ENCODE measurements around the gene ZDHHC14. TPM values are rescaled to one million over a fixed set of nuclear protein-coding genes. Genes with fewer than 3 reads are reported as not detected.

Gene ZDHHC14
- total and polyA plus RNA-seq, 2 experiments from 2014 or later: 3.0 to 7.4 TPM

GRCh38 chr6:157455731-157456523 lies 74.9 kb downstream of the ZDHHC14 start:
- peak; percentile 23 for DNase-seq (ENCODE audit: low spot score)
- peaks cover 23% of the 10 kb centered on the region for H3K4me1 Mint-ChIP-seq
- peaks cover 6% of the 10 kb centered on the region for H3K27me3 Mint-ChIP-seq (ENCODE audit: insufficient read depth, low read depth, poor library complexity)

More at GRCh38 chr6:157455731-157456523, 74.9 kb downstream of the ZDHHC14 start:
- TF ChIP-seq REST (IDR thresholded peaks at IDR 0.05; ENCODE audit: unreplicated experiment) (no peak), STAT1 (IDR thresholded peaks at IDR 0.05; ENCODE audit: unreplicated experiment) (no peak), ZNF331 (CRISPR knock-in tag; IDR thresholded peaks at IDR 0.05; ENCODE audit: low read depth) (no peak), CTCF (conservative IDR thresholded peaks at IDR 0.05; ENCODE audit: low read depth in 2 of 2) (no peak), JUNB (IDR thresholded peaks at IDR 0.05; ENCODE audit: unreplicated experiment) (no peak), POLR2AphosphoS5 (IDR thresholded peaks at IDR 0.05; ENCODE audit: low read depth) (no peak), EZH2 (IDR thresholded peaks at IDR 0.05; ENCODE audit: low read depth, unreplicated experiment) (no peak), EZH2phosphoT487 (IDR thresholded peaks at IDR 0.05; ENCODE audit: unreplicated experiment) (no peak), CREB1 (CRISPR knock-in tag; IDR thresholded peaks at IDR 0.05; ENCODE audit: low read depth) (no peak), ZNF462 (CRISPR knock-in tag; IDR thresholded peaks at IDR 0.05) (no peak), ZNF114 (CRISPR knock-in tag; IDR thresholded peaks at IDR 0.05) (no peak), NANOG (IDR thresholded peaks at IDR 0.05; ENCODE audit: borderline replicate concordance) (no peak), ETS1 (IDR thresholded peaks at IDR 0.05) (no peak)
- Histone ChIP-seq H3F3A (replicated peaks; ENCODE audit: low read depth) (0 out of 2 replicates have a peak, but pooled peaks cover 6% of the 10 kb centered on the region), H3K4me2 (peak overlapping the region; percentile 34; the same call in 1 of the 2 replicates), H2AFZ (peak overlapping the region; percentile 12), H3K9me2 (ENCODE audit: insufficient read depth) (no peaks in the 10 kb centered on the region), H3K4me3 (no peak overlapping the region), H3K27ac (ENCODE audit: low read depth) (peak overlapping the region; percentile 78; the same call in 1 of the 2 replicates), H3K36me3 (ENCODE audit: insufficient read depth) (no peaks in the 10 kb centered on the region), H3K27me3 (ENCODE audit: insufficient read depth) (no peaks in the 10 kb centered on the region), H3K79me2 (replicated peaks; ENCODE audit: insufficient read depth) (no peaks in the 10 kb centered on the region), H3K4me1 (ENCODE audit: insufficient read depth) (peaks cover 13% of the 10 kb centered on the region), H4K20me1 (replicated peaks; ENCODE audit: insufficient read depth) (no peaks in the 10 kb centered on the region)
- ATAC-seq: peak; percentile 76
- no peak overlapping the region; the same call in 1 of the 2 replicates for H3K27ac Mint-ChIP-seq
- no peaks in the 10 kb centered on the region for H3K36me3 Mint-ChIP-seq (ENCODE audit: low read depth)
- no peak overlapping the region; the same call in 2 of the 3 replicates for H3K4me3 Mint-ChIP-seq
- H3K9me3 Mint-ChIP-seq: no peaks in the 10 kb centered on the region; the same call in 2 of the 3 replicates
